CD4-positive, alpha-beta T cell treated with Interleukin-1 beta for 1 hour (primary cell): ENCODE data around the gene KCNMB1.
A peak's percentile ranks its signal among the peaks of the same experiment; 100 is the strongest.

Source experiments
- DNase-seq, 2 donors: peaks; one replicate each; pipeline ENCODE4 v3.0.0-alpha.2; 2020 to 2022

The KCNMB1 gene, protein sequence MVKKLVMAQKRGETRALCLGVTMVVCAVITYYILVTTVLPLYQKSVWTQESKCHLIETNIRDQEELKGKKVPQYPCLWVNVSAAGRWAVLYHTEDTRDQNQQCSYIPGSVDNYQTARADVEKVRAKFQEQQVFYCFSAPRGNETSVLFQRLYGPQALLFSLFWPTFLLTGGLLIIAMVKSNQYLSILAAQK

DNA sequence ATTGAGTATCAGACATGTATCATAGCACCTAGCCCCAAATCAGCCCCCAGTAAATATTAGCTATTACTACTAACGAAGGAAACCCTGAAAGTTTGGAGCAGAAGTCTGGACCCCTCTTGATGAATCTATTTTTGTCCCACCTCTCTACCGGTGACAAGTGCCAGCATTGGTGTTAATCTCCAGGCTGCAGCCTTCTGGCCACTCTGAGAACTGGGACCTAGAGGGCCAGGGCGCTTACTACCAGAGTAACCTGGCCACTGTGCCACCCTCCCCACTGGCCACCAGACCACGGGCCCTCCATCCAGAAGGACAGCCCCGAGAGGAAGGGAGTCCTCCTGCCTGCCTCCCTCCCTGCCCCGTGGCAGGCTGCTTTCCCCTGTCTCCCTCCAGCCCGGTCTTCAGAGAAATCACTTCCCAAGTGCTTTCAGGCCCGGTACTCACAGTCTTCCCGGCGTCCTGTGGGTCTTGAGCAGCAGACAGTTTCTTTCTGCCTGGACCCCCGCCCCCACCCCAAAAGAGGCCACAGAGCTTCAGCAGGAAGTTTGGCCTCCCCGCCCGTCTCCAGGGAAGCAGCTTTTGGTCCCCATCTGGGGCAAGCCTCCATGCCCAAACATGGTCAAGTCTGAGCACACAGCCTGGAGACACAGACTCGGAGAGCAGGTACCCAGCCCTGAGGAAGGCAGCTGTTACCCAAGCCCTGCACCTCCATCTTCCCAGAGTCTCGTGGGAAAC lies at the start of gene KCNMB1:
KCNMB1 (minus strand) TSS at position 550 of the 732 bp plus-strand sequence. CDS start 3,920 bp downstream, outside the sequence.
- no peak for DNase-seq

DNA sequence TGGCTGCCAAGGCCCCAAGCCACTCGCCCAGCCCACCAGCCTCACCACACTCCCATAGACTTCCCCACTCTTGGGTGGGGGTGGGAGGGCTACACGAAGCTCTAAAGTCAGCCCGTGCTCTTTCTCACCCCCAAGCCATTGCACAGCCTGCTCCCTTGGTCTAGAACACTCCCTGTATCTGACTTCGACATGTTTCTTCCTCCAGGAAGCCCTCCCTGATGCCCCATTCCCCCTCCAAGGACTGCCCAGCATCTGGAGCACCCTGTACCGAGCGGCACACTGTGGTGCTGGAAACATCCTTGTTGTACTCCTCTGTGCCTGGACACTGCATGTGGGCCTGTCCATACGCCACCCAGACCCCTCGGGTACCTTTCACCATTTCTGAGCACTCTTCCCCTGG lies 49.4 kb upstream of the KCNMB1 start:
- no peak for DNase-seq

DNA sequence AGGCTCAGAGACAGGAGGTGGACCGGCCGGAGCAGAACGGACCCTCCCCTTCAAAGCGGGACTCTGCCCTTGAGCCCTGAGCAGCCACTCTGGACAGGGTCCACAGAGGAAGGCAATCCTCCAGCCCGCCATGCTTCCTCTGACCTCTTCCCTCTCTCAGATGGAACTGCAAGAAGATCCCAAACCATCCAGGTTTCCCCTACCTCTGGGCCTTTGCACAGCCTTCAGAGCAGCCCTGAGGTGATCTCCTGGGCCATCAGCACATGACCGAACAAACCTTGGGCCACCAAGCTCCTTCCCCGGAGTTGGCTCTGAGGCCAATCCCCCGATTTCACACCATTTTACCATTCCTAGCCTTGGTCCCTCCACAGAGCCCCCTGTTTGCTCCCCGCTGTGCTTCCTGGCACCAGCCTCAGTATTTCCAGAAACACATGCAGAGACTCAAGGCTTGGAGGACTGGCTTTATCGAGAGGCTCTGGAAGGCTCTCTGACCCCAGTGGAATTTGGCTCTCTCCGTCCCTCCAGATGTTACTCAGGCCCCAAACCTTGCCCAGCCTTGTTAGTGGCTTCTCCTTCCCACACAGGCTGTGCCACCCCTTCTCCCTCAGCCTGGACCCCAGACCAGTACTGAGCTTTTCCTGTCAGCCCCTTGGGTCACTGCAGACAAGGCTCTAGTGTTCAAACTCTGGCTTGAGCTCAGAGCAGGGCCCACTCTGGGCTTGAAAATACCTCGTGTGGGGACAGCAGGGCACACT lies 48.6 kb upstream of the KCNMB1 start:
- no peak for DNase-seq

DNA sequence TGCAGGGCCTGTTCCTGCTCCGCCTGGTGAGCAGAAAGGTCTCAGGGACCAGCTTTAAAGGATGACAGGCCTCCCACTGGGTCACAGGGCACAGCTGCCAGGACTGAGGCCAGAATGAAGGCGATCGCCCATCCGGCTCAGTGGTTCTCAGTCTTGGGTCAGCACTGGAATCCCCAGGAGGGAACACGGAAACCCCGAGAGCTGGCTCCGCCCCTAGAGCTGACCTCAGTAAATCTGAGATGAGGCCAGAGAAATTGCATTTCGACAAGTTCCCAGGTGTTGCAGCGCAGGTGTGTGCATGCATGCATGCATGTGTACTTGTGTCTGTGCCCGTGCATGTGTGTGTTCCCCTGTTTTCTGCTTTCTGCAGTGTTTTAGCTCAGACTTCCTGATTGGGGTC lies 47.2 kb upstream of the KCNMB1 start:
- DNase-seq = no peak

DNA sequence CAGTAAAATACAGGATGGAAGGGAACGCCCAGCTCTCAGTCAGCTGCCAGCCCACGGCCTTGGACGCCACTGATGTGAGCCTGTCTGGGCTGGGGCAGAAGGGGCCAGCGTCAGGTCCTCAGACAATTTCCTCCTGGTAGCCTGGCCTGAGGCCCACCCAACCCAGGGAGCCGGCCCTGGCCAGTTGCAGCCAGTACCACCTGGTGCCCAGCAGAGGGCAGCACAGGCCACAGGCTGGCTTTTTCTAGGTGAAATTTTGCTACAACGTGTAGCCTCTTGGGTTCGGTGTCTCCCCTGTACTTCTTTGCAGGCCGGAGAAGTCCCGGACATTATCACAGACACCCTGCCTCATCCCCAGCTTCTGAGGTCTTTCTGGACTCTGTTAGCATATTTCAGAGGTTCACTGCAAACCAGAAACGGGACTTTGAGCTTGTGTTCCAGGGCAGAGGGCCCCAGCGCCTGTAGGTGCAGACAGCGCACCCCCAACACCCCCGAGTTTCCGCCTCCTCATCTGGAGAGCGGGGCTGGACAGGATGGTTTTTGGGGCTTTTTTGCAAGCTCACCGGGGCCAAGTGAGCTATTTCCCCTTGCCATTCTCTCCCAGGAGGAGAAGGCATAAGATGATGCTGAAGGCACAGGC lies 45.9 kb upstream of the KCNMB1 start:
- DNase-seq = peak; percentile 45 to 48

DNA sequence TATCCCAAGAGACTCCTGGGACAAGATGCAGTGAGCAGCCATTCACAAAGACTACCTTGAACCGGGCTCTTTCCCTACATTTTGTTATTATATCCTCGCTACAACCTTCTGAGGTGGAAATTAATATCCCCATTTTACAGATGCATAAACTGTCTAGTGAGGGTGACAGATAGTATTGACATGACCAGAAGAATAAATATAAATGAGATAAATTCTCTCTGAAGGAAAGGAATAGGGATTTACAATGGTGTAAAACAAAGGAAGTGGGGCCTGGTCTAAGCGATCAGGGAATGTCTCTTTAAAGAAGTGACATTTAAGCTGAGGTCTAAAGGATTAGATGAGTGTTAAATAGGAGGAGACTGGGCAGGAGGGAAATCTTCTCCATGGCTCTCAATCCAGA lies 43.5 kb upstream of the KCNMB1 start:
- DNase-seq = no peak

DNA sequence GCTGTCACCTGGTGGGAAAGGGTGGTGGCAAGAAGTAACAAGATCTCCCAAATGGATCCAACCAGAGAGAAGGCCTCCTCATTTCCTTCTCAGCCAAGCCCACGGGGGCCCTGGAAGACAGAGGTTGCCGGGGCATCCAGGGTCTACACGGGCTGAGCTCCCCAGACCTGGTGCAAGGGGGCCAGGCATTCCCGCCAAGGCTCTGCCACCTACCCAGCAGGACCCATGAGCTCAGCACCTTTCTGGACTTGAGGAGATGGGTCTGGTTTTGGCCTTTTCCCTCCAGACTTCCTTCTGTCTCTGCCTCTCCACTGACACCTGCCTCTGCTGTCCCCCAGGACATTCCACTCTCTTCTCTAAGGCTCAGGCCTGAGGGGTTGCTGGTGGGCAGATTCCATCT lies 42.4 kb upstream of the KCNMB1 start:
- no peak for DNase-seq

DNA sequence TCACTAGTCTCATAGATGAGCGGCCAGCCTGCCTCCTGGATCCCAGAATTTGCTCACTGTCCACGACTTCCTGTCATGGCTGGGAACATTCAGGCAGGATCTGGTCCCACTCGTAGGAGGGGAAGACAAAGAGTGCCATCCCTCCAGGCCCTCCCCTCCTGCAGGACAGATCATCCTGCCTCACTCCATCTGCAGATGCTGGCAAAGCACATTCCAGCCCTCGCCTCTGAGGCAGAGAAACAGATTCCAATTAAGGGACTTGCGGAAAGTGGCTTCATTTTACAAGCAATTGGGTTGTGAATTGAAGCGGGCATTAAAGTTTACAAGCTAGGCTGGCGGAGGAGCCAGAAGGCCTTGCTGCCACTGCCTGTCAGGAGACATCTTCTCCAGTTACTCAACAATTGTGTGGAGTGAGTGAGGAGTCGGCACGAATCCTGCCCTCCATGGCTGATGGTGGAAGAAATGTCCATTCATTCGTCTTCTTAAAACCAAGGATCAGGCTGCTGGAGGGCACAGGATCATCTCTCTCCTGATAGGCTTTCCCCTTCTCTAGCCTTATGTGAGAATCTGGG lies 41.8 kb upstream of the KCNMB1 start:
- no peak for DNase-seq

DNA sequence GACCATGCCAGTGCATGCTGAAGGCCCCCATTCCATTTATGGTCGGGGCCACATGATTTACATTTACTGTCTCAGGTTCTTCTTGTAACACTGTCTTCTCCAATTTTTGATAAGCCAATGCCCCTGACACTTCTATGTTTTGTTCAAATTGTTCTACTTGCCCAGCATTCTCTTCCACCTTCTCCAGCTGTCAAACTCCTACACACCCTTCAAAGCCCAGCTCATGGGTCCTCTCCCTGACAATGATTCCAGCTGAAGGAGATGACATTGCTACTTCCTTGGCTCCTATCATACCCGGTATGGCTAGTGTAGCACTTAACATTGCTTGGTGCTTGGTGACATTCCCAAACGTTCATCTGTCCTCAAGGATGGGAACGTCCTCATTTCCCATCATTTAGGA lies 41.1 kb upstream of the KCNMB1 start:
- DNase-seq = no peak

DNA sequence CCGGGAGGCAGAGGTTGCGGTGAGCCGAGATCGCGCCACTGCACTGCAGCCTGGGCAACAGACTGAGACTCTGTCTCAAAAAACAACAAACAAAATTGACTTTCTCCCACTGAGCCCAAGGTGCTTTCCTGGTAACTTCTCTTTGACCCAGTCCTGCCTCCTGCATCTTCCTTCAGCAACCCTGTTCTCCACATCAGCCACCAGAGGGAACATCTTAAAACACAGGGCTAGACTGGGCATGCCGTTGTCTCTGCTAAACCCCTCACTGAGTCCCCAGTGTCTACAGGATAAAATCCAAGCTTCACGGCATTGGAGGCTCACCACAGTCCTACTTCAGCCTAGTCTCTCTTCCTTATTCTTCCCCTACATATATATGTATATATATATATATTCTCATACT lies 39.8 kb upstream of the KCNMB1 start:
- DNase-seq = no peak

DNA sequence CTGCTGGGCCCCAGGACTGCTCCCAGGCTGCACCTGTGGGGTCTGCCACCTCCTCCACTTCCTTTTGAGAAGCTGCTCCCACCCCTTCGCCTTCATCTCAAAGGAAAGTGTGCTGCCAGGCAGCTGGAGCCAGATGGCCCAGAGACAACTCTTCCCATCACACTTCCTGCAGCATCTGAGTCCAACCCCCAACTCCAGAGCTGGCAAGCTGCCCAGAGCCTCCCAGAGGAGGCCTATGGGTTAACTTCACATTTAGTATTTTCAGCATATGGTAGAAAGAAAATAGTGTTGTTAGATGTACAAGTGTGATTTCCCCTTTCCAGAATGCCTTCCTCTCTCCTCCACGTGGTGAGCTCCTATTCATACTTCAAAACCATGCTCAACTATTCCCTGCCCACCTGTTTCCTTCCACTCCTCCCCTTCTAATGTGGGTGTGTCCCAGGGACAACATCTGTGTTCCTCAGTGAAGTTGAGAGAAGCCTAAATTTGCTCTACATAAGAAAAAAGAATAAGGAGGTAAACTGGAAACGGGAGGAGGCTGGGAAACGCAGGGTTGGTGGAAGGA lies 38.6 kb upstream of the KCNMB1 start:
- no peak for DNase-seq

DNA sequence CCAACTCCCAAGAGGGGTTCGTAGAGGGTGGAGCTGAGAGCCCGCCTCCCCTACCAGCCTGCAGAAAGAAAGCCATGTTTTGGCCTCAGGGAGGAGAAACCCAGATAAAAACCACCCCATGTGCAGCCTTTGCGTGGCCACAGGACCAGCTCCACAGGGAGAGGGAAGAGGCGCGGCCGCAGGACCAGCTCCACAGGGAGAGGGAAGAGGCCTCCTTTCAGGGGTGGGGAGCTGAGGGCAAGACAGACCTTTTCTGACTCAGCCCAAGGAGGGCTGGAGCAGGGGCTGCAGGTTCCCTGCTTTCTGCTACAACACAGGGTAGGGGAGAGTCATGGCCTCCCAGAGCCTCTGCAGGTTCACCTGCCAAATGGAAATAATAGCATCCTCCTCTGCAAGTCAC lies 37.6 kb upstream of the KCNMB1 start:
- no peak for DNase-seq

DNA sequence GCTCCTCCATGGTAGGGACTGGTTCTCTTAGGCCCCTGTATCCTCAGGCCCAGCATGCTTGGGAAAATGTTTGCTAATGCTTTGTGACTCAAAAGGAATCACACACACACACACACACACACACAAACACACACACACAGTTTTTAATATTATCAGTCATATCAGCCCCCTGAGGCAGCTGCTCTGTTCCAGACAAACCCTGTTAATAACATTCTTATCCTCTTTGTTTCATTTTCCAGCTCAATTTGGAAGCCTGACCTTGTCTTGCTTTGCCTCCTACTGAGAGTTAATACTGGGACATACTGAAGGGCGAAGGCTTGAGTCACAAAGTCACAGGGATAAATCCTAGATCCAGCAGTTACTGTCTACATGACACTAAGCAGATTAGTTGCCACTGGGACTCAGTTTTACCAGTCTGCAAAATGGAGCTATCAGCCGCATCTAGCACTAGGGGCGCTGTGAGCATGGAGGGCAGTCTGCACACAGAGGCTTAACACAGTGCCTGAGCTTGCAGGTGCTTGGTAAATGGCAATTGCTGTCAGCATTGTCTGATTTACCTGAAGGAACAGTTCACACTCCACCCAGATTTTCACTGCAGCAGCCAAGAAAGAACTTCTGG lies 37.1 kb upstream of the KCNMB1 start:
- no peak for DNase-seq

DNA sequence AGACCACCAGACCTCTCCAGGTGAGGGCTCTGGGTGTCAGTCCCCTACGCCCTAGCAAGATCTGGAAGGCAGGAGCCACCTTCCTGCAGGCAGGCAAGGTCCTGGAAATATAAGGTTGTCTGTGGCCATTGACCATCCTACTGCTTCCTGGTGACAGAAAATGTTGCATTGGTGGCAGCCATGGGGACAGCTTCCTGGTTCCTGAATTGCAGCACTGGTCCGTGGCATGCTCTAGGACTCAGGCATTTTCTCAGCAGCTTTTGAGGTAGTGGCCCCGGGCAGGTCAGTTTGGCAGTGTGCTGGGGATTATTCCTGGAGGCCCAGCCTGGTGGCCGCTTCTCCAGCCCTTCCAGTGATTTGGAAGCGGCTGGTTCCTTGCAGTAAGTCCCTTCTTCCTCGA lies 36.6 kb upstream of the KCNMB1 start:
- no peak for DNase-seq

DNA sequence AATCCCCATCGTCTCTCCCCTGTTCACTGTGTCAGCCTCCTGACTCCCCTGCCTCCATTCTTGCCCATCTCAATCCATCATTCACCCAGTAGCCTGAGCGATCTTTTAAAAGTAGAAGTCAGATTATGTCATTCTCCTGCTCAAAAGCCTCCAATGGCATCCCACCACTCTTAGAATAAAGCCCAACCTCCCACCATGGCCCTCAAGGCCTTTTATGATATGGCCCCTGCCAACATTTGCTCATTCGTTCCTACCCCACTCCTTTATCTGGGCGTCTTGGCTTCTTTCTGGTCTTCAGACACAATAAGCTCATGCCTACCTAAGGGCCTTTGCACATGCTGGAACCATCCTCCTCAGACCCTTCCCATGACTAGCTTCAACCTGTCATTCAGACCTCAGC lies 35.5 kb upstream of the KCNMB1 start:
- no peak for DNase-seq

DNA sequence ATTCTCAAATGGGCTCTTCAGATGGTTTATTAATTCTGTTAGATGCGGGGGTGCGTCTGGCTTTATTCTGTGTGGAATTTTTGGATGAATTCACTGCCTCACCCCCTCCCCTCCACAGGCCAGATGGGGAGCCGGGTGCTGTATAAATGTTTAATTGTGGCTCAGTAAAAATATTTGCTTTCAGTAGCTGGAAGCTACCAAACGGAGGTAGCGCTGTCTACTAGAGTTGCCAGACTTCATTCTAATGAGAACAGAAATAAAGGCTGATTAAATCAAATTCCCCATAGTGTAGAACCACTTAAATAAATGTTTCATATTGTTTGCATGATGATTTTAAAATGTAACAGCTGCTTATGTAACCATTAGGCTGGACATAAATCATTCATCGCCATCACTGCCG lies 34.5 kb upstream of the KCNMB1 start:
- DNase-seq = no peak

DNA sequence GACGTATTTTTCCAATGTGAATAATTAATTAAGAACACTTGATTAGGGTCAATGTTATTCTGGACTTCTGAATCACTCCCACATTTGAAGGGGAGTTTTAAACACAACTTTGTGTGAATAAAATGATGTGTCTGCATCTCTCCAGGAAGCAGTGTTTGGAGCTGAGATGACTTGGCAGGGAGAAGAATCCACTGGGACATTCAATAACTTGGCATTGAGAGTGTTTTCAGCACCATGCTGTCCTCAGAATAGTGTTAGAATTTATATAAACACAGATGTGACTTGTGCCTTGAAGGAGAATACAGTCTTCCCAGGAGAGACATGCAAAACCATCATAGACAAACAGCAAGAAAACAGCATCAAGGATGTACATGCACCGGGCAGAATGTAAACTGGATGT lies 32.7 kb upstream of the KCNMB1 start:
- no peak for DNase-seq

DNA sequence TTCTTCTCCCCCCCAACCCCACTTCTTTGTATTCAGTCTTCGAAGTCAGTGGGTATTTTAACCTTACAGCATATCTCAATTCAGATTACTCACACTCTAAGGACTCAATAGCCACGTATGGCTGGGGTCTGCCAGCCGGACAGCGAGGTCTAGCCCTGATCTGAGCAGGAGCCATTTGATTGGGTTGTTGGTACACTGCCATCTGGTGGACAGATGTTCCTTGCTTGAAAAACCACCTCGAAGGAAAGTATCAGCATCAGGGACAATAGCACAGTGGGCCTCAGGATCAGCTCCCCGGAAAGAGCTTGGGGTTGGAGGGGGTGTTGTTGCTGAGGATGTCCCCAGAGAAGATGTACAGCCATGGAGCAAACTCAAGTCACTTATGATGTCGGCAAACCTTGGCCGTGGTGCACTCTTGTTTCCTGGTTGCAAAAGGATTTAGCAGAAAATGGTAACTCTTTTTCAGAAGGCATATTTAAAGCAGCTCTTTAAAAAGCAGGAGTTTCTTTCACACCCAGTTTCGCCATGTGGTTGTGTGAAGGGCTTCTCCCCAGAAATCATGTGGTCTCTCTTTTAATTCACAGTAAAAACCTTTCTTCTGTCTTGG lies 31.7 kb upstream of the KCNMB1 start:
- DNase-seq = peak; percentile 57 to 61

DNA sequence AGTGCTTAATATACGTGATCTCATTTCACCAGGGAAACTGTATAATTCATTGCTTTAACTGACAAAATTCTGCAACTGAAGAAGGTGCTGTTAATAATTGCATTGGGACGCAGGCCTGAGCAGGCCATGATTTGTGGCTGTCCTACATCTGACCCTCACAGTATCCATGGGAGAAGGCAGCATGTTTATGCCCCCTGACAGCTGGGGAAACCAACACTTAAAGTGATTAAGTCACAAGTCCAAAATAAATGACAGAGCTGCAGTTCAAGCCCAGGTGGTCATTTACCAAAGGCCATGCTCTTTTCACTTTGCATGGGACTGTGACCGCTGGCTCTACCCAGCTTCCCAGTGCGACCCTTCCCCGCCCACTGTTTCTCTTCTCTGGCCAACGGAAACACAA lies 30.5 kb upstream of the KCNMB1 start:
- no peak for DNase-seq

DNA sequence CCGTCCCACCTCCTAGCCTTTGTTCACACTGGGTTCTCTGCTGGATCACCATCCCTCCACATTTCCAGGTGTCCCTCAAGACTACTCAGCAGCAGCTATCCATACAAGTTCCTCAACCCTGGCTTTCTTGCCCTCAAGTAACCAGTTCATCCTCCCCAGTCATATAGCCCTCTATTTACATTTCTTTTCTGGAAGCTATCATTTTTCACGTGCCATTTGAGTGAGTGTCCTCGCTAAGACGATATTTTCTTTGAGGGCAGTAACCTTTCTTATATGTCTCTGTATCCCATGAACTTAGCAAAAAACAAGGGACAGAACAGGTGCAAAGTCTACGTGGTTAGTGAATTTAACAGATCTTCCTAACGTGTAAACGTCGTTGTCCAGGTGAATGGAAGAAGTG lies 29.6 kb upstream of the KCNMB1 start:
- no peak for DNase-seq

DNA sequence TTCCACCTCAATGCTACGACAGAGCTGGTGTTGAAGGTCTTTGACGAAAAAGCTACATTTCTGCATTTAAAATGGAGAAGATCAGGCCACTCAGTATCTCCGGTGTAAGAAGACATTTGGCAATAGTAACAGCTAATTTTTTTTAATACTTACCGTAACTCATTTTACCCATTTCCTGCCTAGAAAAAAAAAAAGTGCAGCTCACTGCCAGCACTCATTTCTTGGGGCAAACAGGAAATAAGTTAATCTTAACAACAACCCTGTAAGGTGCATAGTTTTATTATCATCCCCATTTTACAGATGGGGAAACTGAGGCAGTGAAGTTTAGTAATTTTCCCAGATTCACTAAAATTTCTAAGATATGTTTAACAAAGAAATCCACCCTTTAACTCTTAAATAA lies 27.4 kb upstream of the KCNMB1 start:
- DNase-seq = peak in 1 of 2 donors; percentile 3

DNA sequence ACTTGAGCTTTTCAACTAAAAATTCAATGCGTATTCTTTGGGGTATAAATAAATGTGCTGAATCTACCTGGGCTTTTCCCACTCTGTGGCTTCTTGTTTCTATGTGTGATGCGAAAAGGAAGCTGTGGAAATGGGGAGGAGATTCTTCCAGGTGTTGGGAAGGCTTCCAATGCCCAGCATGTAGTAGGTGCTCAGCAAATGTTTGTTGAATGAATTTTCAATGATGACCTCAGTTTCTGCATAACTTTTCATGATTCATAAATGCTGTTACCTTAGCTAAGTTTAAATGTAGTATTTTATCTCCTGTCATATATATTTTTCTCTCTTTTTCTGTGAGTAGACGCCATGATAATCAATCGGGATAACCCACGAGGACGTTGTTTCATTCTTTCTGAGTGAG lies 25.6 kb upstream of the KCNMB1 start:
- no peak for DNase-seq
